Fibroblast of peridontal ligament (primary cell): Measurements from ENCODE around the gene HPGDS.
"Not testable (repeated sequence)": the region's sequence is repeated elsewhere in the genome, so short reads cannot be mapped to it uniquely, and the experiment has no call there.

Source experiments
- DNase-seq: peaks from one replicate; pipeline ENCODE4 v3.0.0-alpha.2; 2010; ENCODE audit errors: extremely low read depth

The HPGDS gene

GRCh38 chr4:94357624-94358023 lies 15.0 kb upstream of the HPGDS start:
- DNase-seq, result no peak

- DNase-seq, result no peak
These were observed 13.8 kb upstream of the HPGDS start for GRCh38 chr4:94356444-94356843.

GRCh38 chr4:94354474-94354896 lies 11.8 kb upstream of the HPGDS start:
- DNase-seq, result no peak

- peak; percentile 24 for DNase-seq
These were observed 10.4 kb upstream of the HPGDS start for GRCh38 chr4:94352996-94353395.

DNA sequence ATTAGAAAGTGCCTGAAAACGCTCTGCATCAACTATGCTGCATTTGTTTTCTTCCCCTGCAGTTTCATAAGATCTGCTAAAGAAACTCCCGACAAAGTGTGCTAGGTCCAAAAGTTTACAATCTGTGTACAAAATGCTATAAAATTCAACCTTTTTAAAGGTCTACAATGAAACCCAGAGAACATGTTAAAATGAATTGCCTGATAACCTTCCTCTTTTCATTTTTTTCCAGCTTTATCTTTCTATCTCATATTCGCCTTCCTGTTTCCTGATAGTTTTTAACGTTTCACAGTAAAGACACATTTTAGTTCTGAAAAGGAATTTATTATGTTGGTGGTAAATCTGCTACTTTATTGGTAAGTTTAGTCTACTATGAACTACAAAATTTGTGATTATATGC lies 9.5 kb upstream of the HPGDS start:
- DNase-seq, result no peak

DNA sequence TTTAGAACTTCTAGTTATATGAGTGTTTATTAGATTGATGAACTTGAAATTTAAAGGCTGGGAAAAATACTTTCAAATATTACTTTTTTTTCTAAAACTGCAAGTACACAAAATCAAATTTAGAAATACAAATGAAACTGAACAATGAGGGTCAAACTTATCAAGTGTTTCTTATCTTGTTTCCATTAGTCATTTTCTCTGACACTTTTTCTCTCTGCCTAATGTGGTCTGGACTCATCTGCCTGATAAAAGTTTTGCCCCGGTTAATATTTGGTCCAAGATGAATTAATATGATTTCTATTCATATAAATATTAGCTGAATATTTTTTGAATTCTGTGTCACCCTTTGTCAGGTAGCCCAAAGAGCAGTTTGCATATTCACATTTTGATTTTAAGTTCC lies 8.7 kb upstream of the HPGDS start:
- no peak for DNase-seq

DNA sequence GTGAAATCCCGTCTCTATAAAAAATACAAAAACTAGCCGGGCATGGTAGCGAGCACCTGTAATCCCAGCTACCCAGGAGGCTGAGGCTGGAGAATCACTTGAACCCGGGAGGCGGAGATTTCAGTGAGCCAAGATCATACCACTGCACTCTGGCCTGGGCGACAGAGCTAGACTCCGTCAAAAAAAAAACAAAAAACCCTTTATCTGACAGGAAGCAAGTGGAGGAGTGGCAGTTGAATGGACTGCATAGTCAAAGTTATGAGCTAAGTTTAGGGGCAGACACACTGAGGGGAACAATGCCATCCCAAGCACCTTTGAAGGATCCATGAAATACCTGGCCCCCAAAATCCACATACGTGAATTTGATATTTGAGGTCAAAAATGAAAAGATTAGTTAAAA lies 7.5 kb upstream of the HPGDS start:
- DNase-seq, result no peak

GRCh38 chr4:94349193-94349592 lies 6.6 kb upstream of the HPGDS start:
- peak; percentile 35 for DNase-seq

DNA sequence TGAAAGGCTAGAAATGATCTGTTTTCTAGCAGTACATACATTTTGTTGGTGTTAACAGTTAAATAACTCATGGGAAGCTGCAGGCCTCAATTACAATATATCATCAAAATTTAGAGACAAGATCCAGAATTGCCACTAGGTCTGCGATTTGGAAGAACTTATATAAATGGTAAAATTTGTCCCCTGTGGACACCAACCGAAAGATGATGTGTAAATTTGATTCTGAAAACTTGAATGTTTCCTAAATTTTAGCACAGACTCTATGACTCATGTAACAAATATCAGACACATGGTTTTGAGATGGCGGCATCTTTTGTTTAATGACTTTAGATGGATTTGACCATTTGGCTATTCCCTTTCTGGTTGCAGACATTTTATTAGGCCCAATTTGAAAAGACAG lies 6.0 kb upstream of the HPGDS start:
- no peak for DNase-seq

DNA sequence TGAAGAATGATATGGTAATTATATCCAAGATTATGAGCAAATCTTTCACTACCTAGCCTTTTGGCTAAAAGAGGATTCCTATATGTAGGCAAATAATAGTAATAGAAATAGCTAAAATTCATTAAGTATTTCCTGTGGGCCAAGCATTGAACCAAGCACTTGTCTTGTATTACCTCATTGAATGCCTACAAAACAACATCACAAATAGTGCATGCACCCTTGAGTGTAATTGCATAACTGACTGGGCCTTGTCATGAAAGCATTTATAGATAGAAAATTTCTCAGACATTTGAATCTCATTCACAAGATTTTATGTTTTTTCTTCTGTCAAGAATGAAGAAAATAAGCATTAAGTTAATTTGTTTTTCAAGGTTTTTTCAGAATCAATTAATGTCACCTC lies 3.9 kb upstream of the HPGDS start:
- no peak for DNase-seq

GRCh38 chr4:94345969-94346368 lies 3.3 kb upstream of the HPGDS start:
- no peak for DNase-seq

- no peak for DNase-seq
These were observed 2.6 kb upstream of the HPGDS start for GRCh38 chr4:94345266-94345665.

- DNase-seq, result no peak
These were observed 1.8 kb upstream of the HPGDS start for GRCh38 chr4:94344457-94344856.

- peak; percentile 32 for DNase-seq
These were observed 910 bp downstream of the HPGDS start for GRCh38 chr4:94341481-94342370.

DNA sequence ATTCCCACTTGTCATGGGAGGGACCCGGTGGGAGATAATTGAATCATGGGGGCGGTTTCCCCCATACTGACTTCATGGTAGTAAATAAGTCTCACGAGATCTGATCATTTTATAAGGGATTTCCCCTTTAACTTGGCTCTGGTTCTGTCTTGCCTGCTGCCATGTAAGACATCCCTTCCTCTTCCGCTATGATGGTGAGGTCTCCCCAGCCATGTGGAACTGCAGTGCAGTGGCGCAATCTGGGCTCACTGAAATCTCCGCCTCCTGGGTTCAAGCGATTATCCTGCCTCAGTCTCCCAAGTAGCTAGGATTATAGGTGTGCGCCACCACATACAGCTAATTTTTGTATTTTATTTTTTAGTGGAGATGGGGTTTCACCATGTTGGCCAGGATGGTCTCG lies 2.9 kb downstream of the HPGDS start:
- DNase-seq, result no peak

DNA sequence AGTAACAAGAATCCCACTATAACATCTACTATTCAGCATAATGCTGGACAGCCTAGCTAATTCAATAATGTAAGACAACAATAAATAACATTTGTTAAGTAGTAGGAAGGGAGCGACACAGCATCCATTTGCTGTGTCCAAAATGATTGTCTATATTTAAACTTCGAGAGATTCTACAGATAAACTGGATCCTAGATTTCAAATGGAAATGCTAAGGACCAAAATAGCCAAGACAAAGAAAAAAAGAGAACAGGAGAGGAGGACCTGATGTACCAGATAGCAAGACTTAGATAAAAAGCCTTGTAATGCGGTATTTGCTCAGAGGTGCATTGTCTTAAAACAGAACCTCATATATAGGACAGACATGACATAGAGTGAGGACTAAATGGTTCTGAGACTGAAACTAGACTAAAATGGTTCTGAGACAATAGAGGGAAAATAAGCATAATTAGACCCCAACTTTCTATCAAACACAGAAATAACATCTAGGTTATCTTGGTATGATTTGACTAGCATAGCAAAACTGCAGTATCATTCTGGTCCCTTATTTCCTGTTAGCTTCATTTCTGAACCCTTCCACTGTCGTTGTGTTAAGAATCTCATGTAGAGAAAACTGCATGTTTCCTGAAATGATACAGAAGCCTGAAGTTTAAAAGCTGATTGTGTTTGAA lies 3.8 kb downstream of the HPGDS start:
- DNase-seq, result no peak

DNA sequence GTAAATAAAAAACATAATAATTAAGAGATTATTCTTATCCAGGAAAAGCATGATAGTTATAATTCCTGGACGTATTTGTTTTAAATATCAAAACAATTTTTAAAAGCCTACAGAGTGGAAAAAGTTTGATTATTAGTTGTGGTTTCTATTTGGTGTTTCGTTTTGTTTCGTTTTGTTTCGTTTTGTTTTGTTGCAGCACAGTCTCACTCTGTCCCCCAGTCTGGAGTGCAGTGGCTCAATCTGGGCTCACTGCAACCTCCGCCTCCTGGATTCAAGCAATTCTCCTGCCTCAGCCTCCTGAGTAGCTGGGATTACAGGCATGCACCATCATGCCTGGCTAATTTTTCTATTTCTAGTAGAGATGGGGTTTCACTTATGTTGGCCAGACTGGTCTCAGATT lies 5.8 kb downstream of the HPGDS start:
- DNase-seq, result not testable (repeated sequence)

- DNase-seq, result no peak
These were observed 6.3 kb downstream of the HPGDS start for GRCh38 chr4:94336303-94336702.

- no peak for DNase-seq
These were observed 7.7 kb downstream of the HPGDS start for GRCh38 chr4:94334962-94335361.

- DNase-seq, result no peak
These were observed 8.2 kb downstream of the HPGDS start for GRCh38 chr4:94334476-94334875.

GRCh38 chr4:94333866-94334265 lies 8.8 kb downstream of the HPGDS start:
- DNase-seq, result no peak

- DNase-seq, result no peak
These were observed 9.5 kb downstream of the HPGDS start for GRCh38 chr4:94332983-94333590.

GRCh38 chr4:94329933-94330332 lies 12.7 kb downstream of the HPGDS start:
- DNase-seq, result no peak
